Astrocyte (in vitro differentiated cells and primary cell): Measurements from ENCODE around the gene ARAP1. TPM values are rescaled to one million over a fixed set of nuclear protein-coding genes. Genes with fewer than 3 reads are reported as not detected.

ENCODE experiments used
- DNase-seq: peaks from one replicate; pipeline ENCODE4 v3.0.0-alpha.2; 2010; ENCODE audit warnings: low read depth
- FAIRE-seq: peaks from 2 replicates; lab custom pipeline; 2011; peaks lifted over from hg19 to GRCh38; lab: Jason Lieb, UNC
- H2AFZ ChIP-seq: 2 replicates; pipeline ENCODE4 v1.6.0; 2012; ENCODE audit warnings: low read depth, low read length, inconsistent platforms
- H3K27ac ChIP-seq: 2 replicates; pipeline ENCODE4 v1.5.1; 2011; ENCODE audit warnings: low read depth, low read length, inconsistent platforms
- H3K27me3 ChIP-seq: 2 replicates; pipeline ENCODE4 v1.6.0; 2011; ENCODE audit warnings: low read length, inconsistent platforms; ENCODE audit not compliant: insufficient read depth
- H3K36me3 ChIP-seq: 2 replicates; pipeline ENCODE4 v1.5.1; 2011; ENCODE audit warnings: low read length, inconsistent platforms; ENCODE audit not compliant: insufficient read depth
- H3K4me1 ChIP-seq: 2 replicates; pipeline ENCODE4 v1.5.1; 2011; ENCODE audit warnings: low read length, inconsistent platforms; ENCODE audit not compliant: insufficient read depth
- H3K4me2 ChIP-seq: 2 replicates; pipeline ENCODE4 v1.6.0; 2012; ENCODE audit warnings: low read length, inconsistent platforms
- H3K4me3 ChIP-seq: 2 replicates; pipeline ENCODE4 v1.5.1; 2011; ENCODE audit warnings: low read depth, mild to moderate bottlenecking, low read length, inconsistent platforms; ENCODE audit not compliant: insufficient read depth
- H3K79me2 ChIP-seq: 2 replicates; pipeline ENCODE4 v1.6.0; 2012; ENCODE audit warnings: mild to moderate bottlenecking, low read length, inconsistent platforms; ENCODE audit not compliant: insufficient read depth
- H3K9ac ChIP-seq: 2 replicates; pipeline ENCODE4 v1.6.0; 2012; ENCODE audit warnings: mild to moderate bottlenecking, low read length, inconsistent platforms
- H3K9me3 ChIP-seq: 2 replicates; pipeline ENCODE4 v1.5.1; 2012; ENCODE audit warnings: low read depth, mild to moderate bottlenecking, low read length, inconsistent platforms; ENCODE audit not compliant: insufficient read depth
- H4K20me1 ChIP-seq: 2 replicates; pipeline ENCODE4 v1.6.0; 2012; ENCODE audit warnings: low read length, inconsistent platforms; ENCODE audit not compliant: insufficient read depth
- H3K27ac Mint-ChIP-seq: one replicate; pipeline ENCODE4 v1.8.0; 2021; ENCODE audit warnings: mild to moderate bottlenecking, mixed read lengths; ENCODE audit not compliant: unreplicated experiment
- H3K27me3 Mint-ChIP-seq: one replicate; pipeline ENCODE4 v1.8.0; 2021; ENCODE audit warnings: low read depth, mixed read lengths; ENCODE audit not compliant: unreplicated experiment
- H3K36me3 Mint-ChIP-seq: one replicate; pipeline ENCODE4 v1.8.0; 2021; ENCODE audit warnings: low read depth, mixed read lengths; ENCODE audit not compliant: unreplicated experiment
- H3K4me1 Mint-ChIP-seq: one replicate; pipeline ENCODE4 v1.8.0; 2021; ENCODE audit warnings: low read depth, mixed read lengths; ENCODE audit not compliant: unreplicated experiment
- H3K4me3 Mint-ChIP-seq: one replicate; pipeline ENCODE4 v1.8.0; 2021; ENCODE audit warnings: mild to moderate bottlenecking, moderate library complexity, mixed read lengths; ENCODE audit not compliant: unreplicated experiment
- H3K9me3 Mint-ChIP-seq: one replicate; pipeline ENCODE4 v1.8.0; 2021; ENCODE audit warnings: mild to moderate bottlenecking, mixed read lengths; ENCODE audit not compliant: unreplicated experiment
- EZH2 ChIP-seq: IDR thresholded peaks from 2 replicates; pipeline ENCODE4 v1.6.1; 2012; ENCODE audit warnings: mild to moderate bottlenecking, low read length, inconsistent platforms; ENCODE audit not compliant: insufficient read depth
- total RNA-seq: library from RNA; stranded (reverse); gene quantifications from 2 replicates; pipeline ENCODE4 v1.2.1, GENCODE V29; 2021
- TF ChIP-seq, protein P1 (sequence below): IDR thresholded peaks from 2 replicates; pipeline ENCODE4 v1.5.1; 2011; ENCODE audit warnings: low read depth, mild to moderate bottlenecking, inconsistent platforms, low read length, moderate library complexity; ENCODE audit not compliant: insufficient read depth

The ARAP1 gene
- total RNA-seq, 1 donor from 2014 or later, result 31.9 TPM

DNA sequence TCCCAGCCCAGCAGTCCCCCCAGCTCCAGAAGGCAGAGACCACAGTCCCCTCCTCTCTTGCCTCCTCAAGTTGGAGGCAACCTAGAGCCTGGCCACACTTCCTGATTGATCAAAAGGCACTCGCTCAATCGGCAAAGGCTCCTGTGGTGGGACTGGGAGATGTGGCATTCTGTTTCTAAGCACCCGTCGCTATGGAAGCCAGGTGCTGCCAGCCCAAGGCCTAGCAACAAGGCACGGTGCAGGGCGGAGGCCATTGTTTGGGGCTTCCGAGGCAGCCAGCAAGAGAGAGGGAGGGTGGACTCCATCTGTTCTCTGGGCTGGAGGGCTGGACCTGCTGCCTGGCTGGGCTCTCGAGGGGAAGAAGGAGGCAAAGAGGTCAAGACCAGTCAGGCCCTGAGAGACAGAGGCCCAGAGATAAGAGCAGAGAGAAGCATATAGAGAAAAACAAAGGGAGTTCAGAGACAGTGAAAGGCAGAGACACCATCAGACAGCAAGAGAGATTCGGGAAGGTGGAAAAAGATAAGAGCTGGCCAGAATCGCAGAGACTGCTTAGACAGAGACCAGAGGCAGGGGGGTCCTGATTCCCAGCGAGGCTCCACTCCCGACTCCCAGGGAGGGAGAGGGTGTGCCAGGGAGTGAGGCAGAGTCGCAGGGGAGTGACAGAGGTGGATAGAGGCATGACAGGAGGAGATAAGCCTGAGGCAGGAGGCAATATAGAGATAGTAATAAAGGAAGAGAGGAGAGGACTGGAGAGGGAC, 99.2 kb downstream of the ARAP1 start:
- H3K4me3 ChIP-seq, result no peak overlapping the region
- no peaks in the 10 kb centered on the region for H4K20me1 ChIP-seq
- no peaks in the 10 kb centered on the region for H3K9me3 ChIP-seq
- no peak overlapping the region for H3K4me3 Mint-ChIP-seq
- no peak overlapping the region for H2AFZ ChIP-seq
- no peaks in the 10 kb centered on the region for H3K4me1 Mint-ChIP-seq
- no peak for DNase-seq
- H3K27me3 Mint-ChIP-seq, result peaks cover 75% of the 10 kb centered on the region
- H3K27ac ChIP-seq, result no peak overlapping the region
- H3K36me3 ChIP-seq, result no peaks in the 10 kb centered on the region
- H3K4me2 ChIP-seq, result no peak overlapping the region
- FAIRE-seq, result no peak
- H3K27me3 ChIP-seq, result no peaks in the 10 kb centered on the region
- H3K9ac ChIP-seq, result no peak overlapping the region
- H3K4me1 ChIP-seq, result no peaks in the 10 kb centered on the region
- H3K36me3 Mint-ChIP-seq, result no peaks in the 10 kb centered on the region
- H3K27ac Mint-ChIP-seq, result no peak overlapping the region
- TF ChIP-seq, protein P1, sequence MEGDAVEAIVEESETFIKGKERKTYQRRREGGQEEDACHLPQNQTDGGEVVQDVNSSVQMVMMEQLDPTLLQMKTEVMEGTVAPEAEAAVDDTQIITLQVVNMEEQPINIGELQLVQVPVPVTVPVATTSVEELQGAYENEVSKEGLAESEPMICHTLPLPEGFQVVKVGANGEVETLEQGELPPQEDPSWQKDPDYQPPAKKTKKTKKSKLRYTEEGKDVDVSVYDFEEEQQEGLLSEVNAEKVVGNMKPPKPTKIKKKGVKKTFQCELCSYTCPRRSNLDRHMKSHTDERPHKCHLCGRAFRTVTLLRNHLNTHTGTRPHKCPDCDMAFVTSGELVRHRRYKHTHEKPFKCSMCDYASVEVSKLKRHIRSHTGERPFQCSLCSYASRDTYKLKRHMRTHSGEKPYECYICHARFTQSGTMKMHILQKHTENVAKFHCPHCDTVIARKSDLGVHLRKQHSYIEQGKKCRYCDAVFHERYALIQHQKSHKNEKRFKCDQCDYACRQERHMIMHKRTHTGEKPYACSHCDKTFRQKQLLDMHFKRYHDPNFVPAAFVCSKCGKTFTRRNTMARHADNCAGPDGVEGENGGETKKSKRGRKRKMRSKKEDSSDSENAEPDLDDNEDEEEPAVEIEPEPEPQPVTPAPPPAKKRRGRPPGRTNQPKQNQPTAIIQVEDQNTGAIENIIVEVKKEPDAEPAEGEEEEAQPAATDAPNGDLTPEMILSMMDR, result no peak
- no peak for TF ChIP-seq EZH2
- H3K79me2 ChIP-seq, result no peaks in the 10 kb centered on the region
- H3K9me3 Mint-ChIP-seq, result no peaks in the 10 kb centered on the region

DNA sequence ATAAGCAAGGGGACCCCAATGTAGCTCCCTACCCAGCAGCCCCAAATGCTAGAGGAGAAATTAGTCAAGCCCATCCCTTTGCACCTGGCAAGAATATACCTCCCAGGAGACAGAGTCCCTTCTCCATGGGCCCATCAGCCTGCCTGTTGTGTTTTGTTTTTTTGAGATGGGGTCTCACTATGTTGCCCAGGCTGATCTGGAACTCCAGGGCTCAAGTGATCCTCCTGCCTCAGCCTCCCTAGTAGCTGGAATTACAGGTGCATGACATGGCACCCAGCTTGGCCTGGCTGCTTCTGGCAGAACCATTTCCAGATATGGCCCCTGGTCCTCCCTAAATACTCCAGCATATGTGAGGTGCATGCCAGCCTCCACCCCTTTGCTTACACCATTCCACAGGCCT, 100.1 kb downstream of the ARAP1 start:
- H4K20me1 ChIP-seq, result no peaks in the 10 kb centered on the region
- no peak overlapping the region for H3K27ac ChIP-seq
- Mint-ChIP-seq H3K27ac (no peak overlapping the region), H3K4me1 (no peaks in the 10 kb centered on the region), H3K4me3 (no peak overlapping the region), H3K9me3 (no peaks in the 10 kb centered on the region), H3K36me3 (no peaks in the 10 kb centered on the region), H3K27me3 (peaks cover 71% of the 10 kb centered on the region)
- no peaks in the 10 kb centered on the region for H3K36me3 ChIP-seq
- no peaks in the 10 kb centered on the region for H3K27me3 ChIP-seq
- FAIRE-seq, result no peak
- H2AFZ ChIP-seq, result no peak overlapping the region
- no peak overlapping the region for H3K9ac ChIP-seq
- DNase-seq, result no peak
- no peaks in the 10 kb centered on the region for H3K79me2 ChIP-seq
- no peak overlapping the region for H3K4me3 ChIP-seq
- TF ChIP-seq EZH2, result no peak
- TF ChIP-seq, protein P1, result no peak
- no peaks in the 10 kb centered on the region for H3K4me1 ChIP-seq
- H3K4me2 ChIP-seq, result no peak overlapping the region
- H3K9me3 ChIP-seq, result no peaks in the 10 kb centered on the region

DNA sequence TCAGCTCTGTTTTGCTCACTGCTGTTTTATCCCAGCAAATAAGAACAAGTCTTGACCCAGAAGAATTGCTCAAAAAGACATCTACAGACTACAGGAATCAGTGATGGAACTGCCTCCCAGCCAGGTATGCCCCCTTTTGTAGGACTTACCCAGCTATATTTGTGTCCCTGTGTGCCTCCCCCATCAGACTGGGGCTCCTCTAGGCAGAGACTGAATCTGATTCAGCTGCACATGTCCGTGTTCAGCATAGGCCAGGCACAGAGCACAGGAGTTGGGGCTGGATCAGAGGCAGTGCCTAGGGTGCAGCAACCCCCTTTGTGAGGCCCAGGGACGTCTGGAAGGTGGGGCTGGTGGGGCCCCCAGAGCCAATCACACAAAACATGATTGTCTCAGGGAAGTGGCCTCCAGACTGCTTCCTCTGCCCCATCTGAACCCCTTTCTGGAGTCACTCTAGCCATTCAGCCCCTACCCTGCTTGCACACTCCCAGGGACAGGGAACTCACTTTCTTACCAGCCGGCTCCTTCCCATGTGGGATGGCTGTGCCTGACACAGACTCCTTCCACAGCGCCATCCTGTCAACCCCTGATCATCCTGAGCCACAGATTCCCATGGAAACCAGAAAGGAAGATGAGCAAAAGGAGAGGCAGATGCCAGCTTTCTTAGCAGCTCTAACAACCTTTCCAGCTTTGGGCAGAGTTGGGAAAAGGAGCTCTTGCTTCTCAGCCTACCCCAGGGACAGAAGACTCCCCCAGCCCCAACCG, 102.8 kb downstream of the ARAP1 start:
- no peaks in the 10 kb centered on the region for H3K79me2 ChIP-seq
- no peaks in the 10 kb centered on the region for H3K36me3 ChIP-seq
- no peaks in the 10 kb centered on the region for H4K20me1 ChIP-seq
- no peak overlapping the region for H3K27ac ChIP-seq
- Mint-ChIP-seq H3K36me3 (no peaks in the 10 kb centered on the region), H3K9me3 (no peaks in the 10 kb centered on the region), H3K4me3 (no peak overlapping the region), H3K4me1 (peaks cover 2% of the 10 kb centered on the region), H3K27me3 (peaks cover 65% of the 10 kb centered on the region), H3K27ac (no peak overlapping the region)
- no peaks in the 10 kb centered on the region for H3K9me3 ChIP-seq
- H3K4me3 ChIP-seq, result no peak overlapping the region
- FAIRE-seq, result no peak
- no peak overlapping the region for H2AFZ ChIP-seq
- no peak for DNase-seq
- H3K4me1 ChIP-seq, result no peaks in the 10 kb centered on the region
- H3K9ac ChIP-seq, result no peak overlapping the region
- H3K27me3 ChIP-seq, result no peaks in the 10 kb centered on the region
- TF ChIP-seq, protein P1, result no peak
- TF ChIP-seq EZH2, result no peak
- H3K4me2 ChIP-seq, result no peak overlapping the region
